GM12878 (cell line): ENCODE results near the gene OR4N5. TPM values are rescaled to one million over a fixed set of nuclear protein-coding genes. Genes with fewer than 3 reads are reported as not detected.

Experiments used
- ATAC-seq: fragments of 200-7000 bp; cut with Tn5 transposase; 3 replicates; pipeline ENCODE4 v1.9.1; 2020; ENCODE audit warnings: mild to moderate bottlenecking, moderate library complexity
- BruUV-seq: library from RNA; stranded (reverse); fragments of 400-500 nt; replicated peaks from 2 replicates; lab custom pipeline; 2021; lab: Mats Ljungman, UMichigan
- CTCF ChIA-PET: fragments of 300-600 bp; sonication (Branson Sonifier 250); formaldehyde crosslinking; extraction: SDS; loops from one replicate; lab custom pipeline; 2021; ENCODE audit warnings: inconsistent platforms; lab: Yijun Ruan, JAX
- POLR2A ChIA-PET: fragments of 350-600 bp; formaldehyde crosslinking; extraction: SDS; loops from one replicate; lab custom pipeline; 2021; ENCODE audit warnings: inconsistent platforms; lab: Charles Lee
- RAD21 ChIA-PET: fragments of 300-600 bp; sonication (Branson Sonifier 250); formaldehyde crosslinking; loops from one replicate; lab custom pipeline; 2023; ENCODE audit warnings: antibody characterized with exemption; ENCODE audit not compliant: unreplicated experiment; lab: Charles Lee
- SMC1A ChIA-PET: fragments of 300-600 bp; sonication (Branson Sonifier 250); formaldehyde crosslinking; loops from one replicate; lab custom pipeline; 2023; ENCODE audit not compliant: unreplicated experiment, uncharacterized antibody; lab: Charles Lee
- DNase-seq: peaks from one replicate; pipeline ENCODE4 v3.0.0-alpha.2; 2011; ENCODE audit warnings: low read depth, low spot score
- FAIRE-seq: peaks from 3 replicates; lab custom pipeline; 2011; peaks lifted over from hg19 to GRCh38; lab: Jason Lieb, UNC
- H2AFZ ChIP-seq: 2 replicates; pipeline ENCODE4 v1.6.0; 2011; ENCODE audit warnings: low read depth, low read length, control low read depth; ENCODE audit not compliant: control insufficient read depth
- H3K27ac ChIP-seq: 2 replicates; pipeline ENCODE4 v1.5.1; 2011; ENCODE audit warnings: control low read depth; ENCODE audit not compliant: control insufficient read depth, insufficient read depth
- H3K27me3 ChIP-seq, 2 experiments: replicated peaks in 1 of 2; 2 replicates each; pipeline versions ENCODE4 v1.6.0 to v1.6.1; 2011; ENCODE audit warnings: low read length in 1 of 2; ENCODE audit not compliant: control insufficient read depth in 2 of 2, insufficient read depth in 2 of 2
- H3K36me3 ChIP-seq, 2 experiments: 2 replicates each; pipeline ENCODE4 v1.5.1; 2011; ENCODE audit warnings: low read length in 1 of 2; ENCODE audit not compliant: control insufficient read depth in 2 of 2, insufficient read depth in 2 of 2
- H3K4me1 ChIP-seq: 2 replicates; pipeline ENCODE4 v1.6.1; 2011; ENCODE audit warnings: mild to moderate bottlenecking, low read length, moderate library complexity, mixed read lengths; ENCODE audit not compliant: control insufficient read depth, insufficient read depth
- H3K4me2 ChIP-seq: 2 replicates; pipeline ENCODE4 v1.6.0; 2011; ENCODE audit warnings: control low read depth; ENCODE audit not compliant: control insufficient read depth, insufficient read depth
- H3K4me3 ChIP-seq: fragments of 200-600 bp; sonication (generic); 2 replicates; pipeline ENCODE4 v1.5.1; 2016
- H3K79me2 ChIP-seq: 2 replicates; pipeline ENCODE4 v1.6.0; 2011; ENCODE audit warnings: low read length; ENCODE audit not compliant: control insufficient read depth, insufficient read depth
- H3K9ac ChIP-seq: 2 replicates; pipeline ENCODE4 v1.8.0; 2011; ENCODE audit warnings: low read length, control low read depth, mixed read lengths; ENCODE audit not compliant: control insufficient read depth, insufficient read depth
- H3K9me3 ChIP-seq: replicated peaks from 3 replicates; pipeline ENCODE4 v1.5.1; 2011; ENCODE audit warnings: mild to moderate bottlenecking, low read length; ENCODE audit not compliant: control insufficient read depth, insufficient read depth
- H4K20me1 ChIP-seq: 2 replicates; pipeline ENCODE4 v1.6.0; 2011; ENCODE audit not compliant: control insufficient read depth, insufficient read depth
- BACH1 ChIP-seq: fragments of 450-650 bp; IDR thresholded peaks from 2 replicates; pipeline ENCODE4 v1.6.1; 2017; ENCODE audit warnings: mild to moderate bottlenecking, borderline replicate concordance
- BMI1 ChIP-seq: fragments of 450-650 bp; IDR thresholded peaks from 2 replicates; pipeline ENCODE4 v1.6.1; 2016; ENCODE audit warnings: mild to moderate bottlenecking, moderate library complexity, borderline replicate concordance
- GABPA ChIP-seq: IDR thresholded peaks from 2 replicates; pipeline ENCODE4 v1.6.1; 2014; ENCODE audit warnings: antibody characterized with exemption, low read depth, mild to moderate bottlenecking, inconsistent platforms
- HDGF ChIP-seq: fragments of 450-650 bp; IDR thresholded peaks from 2 replicates; pipeline ENCODE4 v1.6.1; 2016; ENCODE audit warnings: antibody characterized with exemption
- IKZF1 ChIP-seq: fragments of 450-650 bp; conservative IDR thresholded peaks from 2 replicates; pipeline ENCODE4 v1.6.1; 2017; ENCODE audit warnings: antibody characterized with exemption, mild to moderate bottlenecking
- NFYB ChIP-seq: IDR thresholded peaks from 2 replicates; pipeline ENCODE4 v1.6.1; 2011; ENCODE audit warnings: low read depth, mild to moderate bottlenecking, low read length, improper control_type of control experiment, moderate library complexity; ENCODE audit not compliant: insufficient read depth
- RAD51 ChIP-seq: fragments of 450-650 bp; IDR thresholded peaks from 2 replicates; pipeline ENCODE4 v1.6.1; 2016; ENCODE audit warnings: moderate library complexity, mild to moderate bottlenecking, inconsistent platforms
- SMC3 ChIP-seq: IDR thresholded peaks from 2 replicates; pipeline ENCODE4 v1.6.1; 2011; ENCODE audit warnings: low read length, improper control_type of control experiment, borderline replicate concordance
- SPI1 ChIP-seq: IDR thresholded peaks from 2 replicates; pipeline ENCODE4 v1.6.1; 2011; ENCODE audit warnings: low read depth, mild to moderate bottlenecking, low read length, moderate library complexity, borderline replicate concordance; ENCODE audit not compliant: insufficient read depth
- STAT1 ChIP-seq: fragments of 450-650 bp; conservative IDR thresholded peaks from 2 replicates; pipeline ENCODE4 v1.6.1; 2014; ENCODE audit warnings: antibody characterized with exemption, mild to moderate bottlenecking
- WGBS: methylation state at CpG from one replicate; pipeline ENCODE4 v1.1.6; 2016; ENCODE audit warnings: low lambda C conversion rate; ENCODE audit not compliant: insufficient replicate concordance, insufficient coverage; ENCODE audit errors: missing lambda C conversion rate; 5-methylcytosine and 5-hydroxymethylcytosine counted together
- in situ Hi-C: fragments of 300-500 bp; cut with MboI; formaldehyde crosslinking; loops from 9 replicates; pipeline ENCODE4 v1.14.3; 2018; ENCODE audit warnings: mixed read lengths
- intact Hi-C: fragments of 100-400 bp; cut with micrococcal nuclease; formaldehyde crosslinking; loops from one replicate; pipeline ENCODE4 v1.14.2; 2022; ENCODE audit not compliant: unreplicated experiment
- polyA plus RNA-seq, 11 experiments: library from polyadenylated mRNA; depleted of rRNA in 4 of 11; unstranded in 6 of 11; stranded (reverse) in 5 of 11; fragments of >200 nt; fragmentation: Nextera tagmentation in 4 of 11; fragmentation: Illumina TruSeq in 1 of 11; extraction: Ambion mirVana in 4 of 11; extraction: Trizol in 1 of 11; gene quantifications; 1 replicate in 1 of 11; 2 replicates in 10 of 11; pipeline versions ENCODE4 v1.2.1 to v1.2.3, GENCODE V29; 2011 to 2016; ENCODE audit warnings: inconsistent platforms in 2 of 11, missing spikeins in 2 of 11, low read depth in 1 of 11
- total RNA-seq, 4 experiments: library from RNA; depleted of rRNA in 3 of 4; stranded (reverse); fragments of >200 nt in 3 of 4; fragmentation: Illumina TruSeq in 1 of 4; extraction: Trizol in 1 of 4; gene quantifications; 2 replicates each; pipeline versions ENCODE4 v1.2.1 to v1.2.3, GENCODE V29; 2013 to 2021
- TF ChIP-seq, protein P1 (sequence below): fragments of 450-650 bp; IDR thresholded peaks from 2 replicates; pipeline ENCODE4 v1.6.1; 2017; ENCODE audit warnings: low read depth, mild to moderate bottlenecking, moderate library complexity

Gene OR4N5
- total and polyA plus RNA-seq, 10 of the 15 experiments (the other 5 are each of a cell fraction or from before 2014, with no cell fraction given), result not detected

DNA sequence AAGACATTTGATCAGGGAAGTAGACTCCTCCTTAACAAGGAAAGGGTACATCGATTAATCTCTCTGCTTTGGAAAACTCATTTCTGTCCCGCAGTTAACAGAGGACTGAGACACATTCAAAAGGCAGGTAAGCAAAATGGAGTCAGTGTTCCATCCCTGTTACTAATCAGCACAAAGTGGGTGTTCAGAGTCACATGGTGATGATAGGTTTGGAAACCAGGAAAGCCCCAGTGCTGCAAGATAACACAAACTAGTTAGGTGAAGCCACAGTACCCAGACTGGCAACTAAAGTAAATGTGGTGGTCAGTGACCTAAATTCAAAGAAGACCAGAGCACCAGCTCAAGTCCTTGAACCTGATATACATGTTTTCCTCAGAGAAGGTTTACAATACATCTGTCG is 26.3 kb upstream of the OR4N5 start:
- intact Hi-C loops (no loop called here), in situ Hi-C loops (no loop called here)
- Histone ChIP-seq H2AFZ (no peak overlapping the region), H3K4me2 (no peak overlapping the region), H3K9ac (no peak overlapping the region), H4K20me1 (no peaks in the 10 kb centered on the region), H3K79me2 (no peaks in the 10 kb centered on the region), H3K36me3 (no peaks in the 10 kb centered on the region), H3K27ac (no peak overlapping the region), H3K4me1 (no peaks in the 10 kb centered on the region), H3K4me3 (no peak overlapping the region), H3K27me3 (no peaks in the 10 kb centered on the region), H3K9me3 (no peaks in the 10 kb centered on the region)
- ChIA-PET SMC1A (no interaction called here), RAD21 (no interaction called here), POLR2A (no interaction called here), CTCF (interaction anchor here (1.0 kb wide), 1 partner anchor 37 kb away, joined by 3 read pairs; no protein-coding TSS in a partner anchor)
- TF ChIP-seq STAT1 (no peak), GABPA (no peak), SPI1 (no peak), RAD51 (0 out of 2 replicates have a peak, but pooled peaks have one; percentile 18), NFYB (no peak), SMC3 (no peak), BACH1 (no peak), BMI1 (no peak), IKZF1 (0 out of 2 replicates have a peak, but pooled peaks have one; percentile 15), HDGF (no peak)
- TF ChIP-seq, protein P1, sequence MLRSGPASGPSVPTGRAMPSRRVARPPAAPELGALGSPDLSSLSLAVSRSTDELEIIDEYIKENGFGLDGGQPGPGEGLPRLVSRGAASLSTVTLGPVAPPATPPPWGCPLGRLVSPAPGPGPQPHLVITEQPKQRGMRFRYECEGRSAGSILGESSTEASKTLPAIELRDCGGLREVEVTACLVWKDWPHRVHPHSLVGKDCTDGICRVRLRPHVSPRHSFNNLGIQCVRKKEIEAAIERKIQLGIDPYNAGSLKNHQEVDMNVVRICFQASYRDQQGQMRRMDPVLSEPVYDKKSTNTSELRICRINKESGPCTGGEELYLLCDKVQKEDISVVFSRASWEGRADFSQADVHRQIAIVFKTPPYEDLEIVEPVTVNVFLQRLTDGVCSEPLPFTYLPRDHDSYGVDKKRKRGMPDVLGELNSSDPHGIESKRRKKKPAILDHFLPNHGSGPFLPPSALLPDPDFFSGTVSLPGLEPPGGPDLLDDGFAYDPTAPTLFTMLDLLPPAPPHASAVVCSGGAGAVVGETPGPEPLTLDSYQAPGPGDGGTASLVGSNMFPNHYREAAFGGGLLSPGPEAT, result peak; percentile 40; the same call in 1 of the 2 replicates
- FAIRE-seq, result no peak
- 34% methylated on average over 3 of the region's 3 CpGs for WGBS
- peak; percentile 71 for ATAC-seq
- DNase-seq, result no peak
- no TSS peak for BruUV-seq
